Mesendoderm (in vitro differentiated cells): ENCODE measurements around the gene BRAF.

ENCODE experiments used
- DNase-seq: peaks from one replicate; pipeline ENCODE4 v3.0.0; 2013
- H2AK5ac ChIP-seq: 2 replicates; pipeline ENCODE4 v1.6.1; 2013; ENCODE audit warnings: low read length, inconsistent platforms
- H2BK120ac ChIP-seq: 2 replicates; pipeline ENCODE4 v1.6.1; 2013; ENCODE audit warnings: low read depth, mild to moderate bottlenecking, low read length, moderate library complexity, mixed read lengths
- H2BK15ac ChIP-seq: replicated peaks from 2 replicates; pipeline ENCODE4 v1.6.1; 2013; ENCODE audit warnings: low read depth, mild to moderate bottlenecking, moderate library complexity
- H2BK5ac ChIP-seq: 2 replicates; pipeline ENCODE4 v1.6.1; 2013; ENCODE audit warnings: low read length, inconsistent platforms
- H3K18ac ChIP-seq: 2 replicates; pipeline ENCODE4 v1.6.1; 2013; ENCODE audit warnings: mild to moderate bottlenecking, low read length, mixed read lengths
- H3K23ac ChIP-seq: one replicate; pipeline ENCODE4 v1.6.1; 2013; ENCODE audit warnings: low read length
- H3K27ac ChIP-seq: 2 replicates; pipeline ENCODE4 v1.5.1; 2013; ENCODE audit warnings: low read depth, mild to moderate bottlenecking, inconsistent platforms, low read length, moderate library complexity
- H3K27me3 ChIP-seq: 2 replicates; pipeline ENCODE4 v1.6.1; 2013; ENCODE audit warnings: low read length, control low read depth, mild to moderate bottlenecking, inconsistent platforms; ENCODE audit not compliant: insufficient read depth, poor library complexity
- H3K36me3 ChIP-seq: 2 replicates; pipeline ENCODE4 v1.6.1; 2013; ENCODE audit warnings: low read length, inconsistent platforms; ENCODE audit not compliant: control insufficient read depth, insufficient read depth
- H3K4ac ChIP-seq: one replicate; pipeline ENCODE4 v1.6.1; 2013; ENCODE audit warnings: low read depth, mild to moderate bottlenecking, low read length, moderate library complexity
- H3K4me1 ChIP-seq: 2 replicates; pipeline ENCODE4 v1.6.1; 2013; ENCODE audit warnings: low read depth, low read length, inconsistent platforms; ENCODE audit not compliant: control insufficient read depth
- H3K4me2 ChIP-seq: 2 replicates; pipeline ENCODE4 v1.6.1; 2013; ENCODE audit warnings: low read length
- H3K4me3 ChIP-seq: 2 replicates; pipeline ENCODE4 v1.5.1; 2013; ENCODE audit warnings: mild to moderate bottlenecking, low read length
- H3K56ac ChIP-seq: one replicate; pipeline ENCODE4 v1.6.1; 2013; ENCODE audit warnings: low read length
- H3K79me1 ChIP-seq: 2 replicates; pipeline ENCODE4 v1.6.1; 2013; ENCODE audit warnings: low read length, inconsistent platforms
- H3K79me2 ChIP-seq: 2 replicates; pipeline ENCODE4 v1.6.1; 2013; ENCODE audit warnings: mild to moderate bottlenecking, low read length; ENCODE audit not compliant: control insufficient read depth, insufficient read depth
- H3K9ac ChIP-seq: 2 replicates; pipeline ENCODE4 v1.6.1; 2013; ENCODE audit warnings: low read length, inconsistent platforms
- H4K5ac ChIP-seq: one replicate; pipeline ENCODE4 v1.6.1; 2013; ENCODE audit warnings: low read length
- H4K8ac ChIP-seq: one replicate; pipeline ENCODE4 v1.6.1; 2013; ENCODE audit warnings: low read depth, mild to moderate bottlenecking, control low read depth, low read length, moderate library complexity
- WGBS: extraction: QIAGEN DNeasy Blood & Tissue Kit; methylation state at CpG from one replicate; pipeline ENCODE4 v1.1.7; 2013; ENCODE audit warnings: low lambda C conversion rate, missing lambda C conversion rate; ENCODE audit not compliant: insufficient coverage; ENCODE audit errors: extremely low coverage; 5-methylcytosine and 5-hydroxymethylcytosine counted together

The BRAF gene

DNA sequence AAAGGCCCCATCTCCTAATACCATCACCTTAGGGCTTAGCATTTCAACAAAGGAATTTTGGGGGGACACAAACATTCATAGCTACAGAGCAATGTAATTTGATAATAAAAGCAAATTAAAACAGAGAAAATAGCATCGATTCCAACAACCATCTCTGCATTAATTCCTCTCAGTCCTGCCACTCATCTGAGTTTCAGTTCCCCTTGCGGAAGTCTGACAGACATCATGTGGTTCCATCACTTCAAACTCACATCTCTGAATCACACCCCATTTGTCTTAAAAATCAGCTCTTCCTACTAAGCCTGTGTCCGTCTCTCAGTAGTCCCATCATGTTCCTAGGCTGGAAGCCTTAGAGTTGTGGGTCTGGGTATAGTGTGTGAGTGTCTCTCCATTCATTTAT lies 248.4 kb downstream of the BRAF start:
- Histone ChIP-seq H2BK15ac (no peak overlapping the region), H3K4ac (no peak overlapping the region), H3K4me1 (no peaks in the 10 kb centered on the region), H3K79me1 (no peaks in the 10 kb centered on the region), H3K18ac (no peak overlapping the region), H2AK5ac (no peak overlapping the region), H3K79me2 (no peaks in the 10 kb centered on the region), H3K4me2 (no peak overlapping the region), H3K27me3 (no peaks in the 10 kb centered on the region), H3K27ac (no peak overlapping the region), H2BK120ac (no peak overlapping the region), H4K8ac (no peak overlapping the region), H3K9ac (no peak overlapping the region), H3K36me3 (no peaks in the 10 kb centered on the region), H4K5ac (no peak overlapping the region), H3K4me3 (no peak overlapping the region), H2BK5ac (no peak overlapping the region), H3K56ac (no peak overlapping the region), H3K23ac (no peak overlapping the region)
- WGBS: no CpG with 5 or more reads among the region's 3 CpGs
- no peak for DNase-seq

DNA sequence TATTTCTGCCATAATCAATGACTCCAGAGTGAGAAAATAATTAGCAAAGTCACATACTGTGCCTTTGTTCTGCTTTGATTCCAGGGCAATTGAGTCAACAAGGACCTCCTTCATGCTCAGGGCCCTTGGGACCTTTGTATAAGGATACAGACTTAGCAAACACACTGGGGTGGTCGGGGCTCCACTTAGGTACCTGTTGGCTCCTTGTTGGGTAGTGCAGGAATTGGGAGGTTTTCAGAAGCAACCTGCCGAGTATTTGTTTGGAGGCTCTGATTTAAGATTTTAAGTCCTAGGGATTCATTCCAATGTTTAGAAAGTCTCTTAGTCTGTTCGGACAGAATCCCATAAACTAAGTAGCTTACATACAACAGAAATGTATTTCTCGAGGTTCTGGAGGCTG lies 249.0 kb downstream of the BRAF start:
- no peak overlapping the region for H3K18ac ChIP-seq
- H3K27me3 ChIP-seq: no peaks in the 10 kb centered on the region
- no peak for DNase-seq
- no peak overlapping the region for H4K5ac ChIP-seq
- WGBS: no CpG with 5 or more reads among the region's 4 CpGs
- H2BK5ac ChIP-seq: no peak overlapping the region
- no peak overlapping the region for H2BK15ac ChIP-seq
- no peak overlapping the region for H4K8ac ChIP-seq
- H3K9ac ChIP-seq: no peak overlapping the region
- H3K27ac ChIP-seq: no peak overlapping the region
- no peaks in the 10 kb centered on the region for H3K79me2 ChIP-seq
- no peak overlapping the region for H2AK5ac ChIP-seq
- H3K56ac ChIP-seq: no peak overlapping the region
- H3K4me3 ChIP-seq: no peak overlapping the region
- H3K4me1 ChIP-seq: no peaks in the 10 kb centered on the region
- H3K79me1 ChIP-seq: no peaks in the 10 kb centered on the region
- H2BK120ac ChIP-seq: no peak overlapping the region
- no peaks in the 10 kb centered on the region for H3K36me3 ChIP-seq
- H3K23ac ChIP-seq: no peak overlapping the region
- H3K4ac ChIP-seq: no peak overlapping the region
- H3K4me2 ChIP-seq: no peak overlapping the region

DNA sequence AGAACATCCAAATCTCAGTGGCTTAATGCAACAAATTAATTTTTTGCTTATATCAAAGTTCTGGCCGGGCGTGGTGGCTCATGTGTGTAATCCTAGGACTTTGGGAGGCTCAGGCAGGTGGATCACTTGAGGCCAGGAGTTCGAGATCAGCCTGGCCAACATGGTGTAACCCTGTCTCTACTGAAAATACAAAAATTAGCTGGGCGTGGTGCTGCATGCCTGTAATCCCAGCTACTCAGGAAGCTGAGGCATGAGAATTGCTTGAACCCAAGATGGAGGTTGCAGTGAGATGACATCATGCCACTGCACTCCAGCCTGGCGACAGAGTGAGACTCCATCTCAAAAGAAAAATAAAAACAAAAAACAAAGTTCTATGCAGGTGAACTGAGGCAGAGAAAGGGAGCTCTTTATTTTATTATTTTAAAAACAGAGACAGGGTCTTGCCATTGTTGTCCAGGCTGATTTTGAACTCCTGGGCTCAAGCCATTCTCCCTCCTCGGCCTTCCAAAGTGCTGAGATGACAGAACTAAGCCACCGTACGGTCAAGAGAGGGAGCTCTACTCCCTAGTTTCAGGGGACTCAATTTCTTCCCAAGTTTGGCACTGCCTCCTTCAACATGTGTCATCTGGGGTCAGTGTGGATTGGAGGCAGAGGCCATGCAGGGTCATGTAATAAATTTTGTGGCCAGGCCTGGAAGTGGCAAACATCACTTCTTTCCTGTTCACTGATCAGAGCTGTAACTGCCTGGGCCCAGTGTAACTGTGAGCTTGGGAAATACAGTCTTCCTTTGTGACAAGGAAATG lies 249.6 kb downstream of the BRAF start:
- no peak overlapping the region for H2BK5ac ChIP-seq
- H4K5ac ChIP-seq: no peak overlapping the region
- H3K79me2 ChIP-seq: no peaks in the 10 kb centered on the region
- no peaks in the 10 kb centered on the region for H3K36me3 ChIP-seq
- H3K79me1 ChIP-seq: no peaks in the 10 kb centered on the region
- H3K18ac ChIP-seq: no peak overlapping the region
- WGBS: no CpG with 5 or more reads among the region's 8 CpGs
- no peak overlapping the region for H3K23ac ChIP-seq
- H3K56ac ChIP-seq: no peak overlapping the region
- no peak overlapping the region for H3K4me3 ChIP-seq
- no peak overlapping the region for H2BK15ac ChIP-seq
- no peak overlapping the region for H3K4ac ChIP-seq
- peak; percentile 81 for DNase-seq
- H4K8ac ChIP-seq: no peak overlapping the region
- no peak overlapping the region for H2BK120ac ChIP-seq
- H3K27me3 ChIP-seq: no peaks in the 10 kb centered on the region
- no peaks in the 10 kb centered on the region for H3K4me1 ChIP-seq
- no peak overlapping the region for H3K27ac ChIP-seq
- no peak overlapping the region for H2AK5ac ChIP-seq
- no peak overlapping the region for H3K9ac ChIP-seq
- H3K4me2 ChIP-seq: no peak overlapping the region

DNA sequence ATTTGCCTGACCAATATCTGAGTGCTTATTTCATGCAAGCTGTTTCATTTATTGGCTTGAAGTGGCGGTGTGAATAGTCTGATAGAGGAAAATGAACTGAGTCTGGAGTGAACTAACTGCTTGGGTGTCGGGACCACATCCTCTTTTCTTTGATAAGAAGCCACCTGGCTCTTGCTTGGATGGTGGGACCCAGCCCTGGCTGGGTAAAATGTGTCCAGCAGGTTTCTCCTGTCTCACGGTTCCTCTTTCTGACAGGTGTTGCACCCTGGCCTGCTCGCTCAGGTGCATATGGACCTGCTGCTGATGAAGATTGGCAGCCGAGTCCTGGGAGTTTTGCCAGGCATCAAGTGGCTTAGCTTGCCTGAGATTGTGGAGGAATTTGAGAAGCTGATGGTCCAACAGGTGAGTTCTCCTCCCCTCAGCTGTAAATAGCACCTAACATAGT lies 250.4 kb downstream of the BRAF start:
- H2BK15ac ChIP-seq: no peak overlapping the region
- WGBS: no CpG with 5 or more reads among the region's 5 CpGs
- no peak overlapping the region for H2AK5ac ChIP-seq
- no peaks in the 10 kb centered on the region for H3K4me1 ChIP-seq
- no peak for DNase-seq
- no peak overlapping the region for H4K5ac ChIP-seq
- H3K4me3 ChIP-seq: no peak overlapping the region
- H3K36me3 ChIP-seq: no peaks in the 10 kb centered on the region
- H2BK5ac ChIP-seq: no peak overlapping the region
- no peak overlapping the region for H3K9ac ChIP-seq
- no peak overlapping the region for H2BK120ac ChIP-seq
- no peak overlapping the region for H3K27ac ChIP-seq
- no peaks in the 10 kb centered on the region for H3K79me2 ChIP-seq
- H3K56ac ChIP-seq: no peak overlapping the region
- H3K27me3 ChIP-seq: no peaks in the 10 kb centered on the region
- H3K4me2 ChIP-seq: no peak overlapping the region
- no peaks in the 10 kb centered on the region for H3K79me1 ChIP-seq
- H3K4ac ChIP-seq: no peak overlapping the region
- H3K18ac ChIP-seq: no peak overlapping the region
- no peak overlapping the region for H3K23ac ChIP-seq
- no peak overlapping the region for H4K8ac ChIP-seq

DNA sequence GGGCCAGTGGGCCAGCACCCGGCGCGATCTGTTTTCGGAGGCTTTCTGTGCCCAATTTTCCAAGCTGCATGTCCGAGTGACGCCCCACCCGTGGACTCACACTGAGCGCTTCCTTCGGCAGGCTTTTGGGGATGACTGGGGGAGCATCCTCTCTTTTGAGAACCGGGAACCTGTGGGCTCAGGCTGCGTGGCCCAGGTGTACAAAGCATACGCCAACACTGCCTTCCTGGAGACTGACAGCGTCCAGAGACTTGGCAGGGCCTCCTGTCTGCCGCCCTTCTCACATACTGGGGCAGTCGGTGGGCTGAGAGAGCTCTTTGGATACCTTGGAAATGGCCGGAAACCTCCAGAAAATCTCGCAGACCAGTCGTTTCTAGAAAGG lies 251.0 kb downstream of the BRAF start:
- Histone ChIP-seq H3K18ac (no peak overlapping the region), H2BK15ac (no peak overlapping the region), H3K4me2 (peak overlapping the region; percentile 74), H3K79me1 (no peaks in the 10 kb centered on the region), H2BK5ac (no peak overlapping the region), H3K79me2 (no peaks in the 10 kb centered on the region), H3K9ac (peak overlapping the region; percentile 13), H3K23ac (no peak overlapping the region), H2BK120ac (no peak overlapping the region), H3K4me3 (no peak overlapping the region), H3K4ac (no peak overlapping the region), H2AK5ac (no peak overlapping the region), H3K27ac (no peak overlapping the region), H3K56ac (peak overlapping the region; percentile 77), H3K4me1 (no peaks in the 10 kb centered on the region), H3K36me3 (no peaks in the 10 kb centered on the region), H4K5ac (no peak overlapping the region), H3K27me3 (no peaks in the 10 kb centered on the region), H4K8ac (no peak overlapping the region)
- no peak for DNase-seq
- no CpG with 5 or more reads among the region's 18 CpGs for WGBS
